ENCODE results near the gene BASP1.

The BASP1 gene

DNA sequence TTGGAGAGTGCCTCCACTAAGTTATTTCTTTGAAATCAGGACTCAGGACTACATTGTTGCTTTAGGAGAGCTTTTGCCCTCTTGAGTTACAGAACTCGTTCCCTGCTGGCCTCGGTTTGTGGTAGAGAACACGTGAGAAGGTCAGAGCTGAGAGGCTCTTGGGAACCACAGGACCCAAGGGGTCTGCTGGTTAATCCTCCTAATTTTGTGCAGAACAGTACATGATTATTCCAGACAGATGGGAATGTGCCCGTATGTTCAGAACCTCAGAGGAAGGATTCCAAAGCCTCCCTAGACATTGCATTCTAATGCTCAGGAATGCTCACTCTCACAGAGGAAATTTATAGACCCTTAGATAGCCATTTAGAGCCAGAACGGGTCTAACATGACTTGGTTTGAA, 25.2 kb upstream of the BASP1 start:
- no peak for DNase-seq

DNA sequence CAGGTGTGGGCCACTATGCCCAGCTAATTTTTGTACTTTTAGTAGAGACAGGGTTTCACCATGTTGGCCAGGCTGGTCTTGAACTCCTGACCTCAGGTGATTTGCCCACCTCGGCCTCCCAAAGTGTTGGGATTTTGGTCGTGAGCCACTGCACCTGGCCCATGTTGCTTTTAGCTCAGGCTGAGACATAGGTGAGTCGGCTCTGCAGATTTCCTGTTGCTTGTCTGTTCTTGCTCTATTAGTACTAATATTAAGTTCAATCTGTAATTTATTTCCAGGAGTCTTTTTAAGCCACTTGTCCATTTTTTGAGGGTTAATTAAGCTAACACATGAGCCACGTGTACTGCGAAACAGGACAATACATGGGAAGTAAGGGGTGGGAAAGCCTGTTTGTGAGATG, 21.4 kb upstream of the BASP1 start:
- no peak for DNase-seq

DNA sequence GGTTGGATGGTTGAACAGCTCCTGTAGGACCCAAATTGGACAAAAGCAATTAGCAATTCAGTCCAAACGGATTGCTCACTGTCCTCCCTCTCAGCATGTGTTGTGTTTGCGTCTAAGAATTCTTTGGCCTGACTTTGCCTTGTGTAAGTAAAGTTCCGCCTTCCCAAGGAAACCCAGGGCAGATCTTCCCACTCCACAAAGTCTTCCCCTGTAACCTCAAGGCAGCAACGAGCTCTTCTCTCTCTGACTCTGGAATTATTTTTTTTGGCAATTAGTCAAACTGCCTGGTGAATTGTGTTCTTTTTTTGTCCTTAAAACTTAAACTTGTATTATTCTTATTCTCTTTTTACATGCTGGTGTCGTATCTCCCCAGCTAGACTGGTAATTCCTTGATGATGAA, 20.7 kb upstream of the BASP1 start:
- no peak for DNase-seq

DNA sequence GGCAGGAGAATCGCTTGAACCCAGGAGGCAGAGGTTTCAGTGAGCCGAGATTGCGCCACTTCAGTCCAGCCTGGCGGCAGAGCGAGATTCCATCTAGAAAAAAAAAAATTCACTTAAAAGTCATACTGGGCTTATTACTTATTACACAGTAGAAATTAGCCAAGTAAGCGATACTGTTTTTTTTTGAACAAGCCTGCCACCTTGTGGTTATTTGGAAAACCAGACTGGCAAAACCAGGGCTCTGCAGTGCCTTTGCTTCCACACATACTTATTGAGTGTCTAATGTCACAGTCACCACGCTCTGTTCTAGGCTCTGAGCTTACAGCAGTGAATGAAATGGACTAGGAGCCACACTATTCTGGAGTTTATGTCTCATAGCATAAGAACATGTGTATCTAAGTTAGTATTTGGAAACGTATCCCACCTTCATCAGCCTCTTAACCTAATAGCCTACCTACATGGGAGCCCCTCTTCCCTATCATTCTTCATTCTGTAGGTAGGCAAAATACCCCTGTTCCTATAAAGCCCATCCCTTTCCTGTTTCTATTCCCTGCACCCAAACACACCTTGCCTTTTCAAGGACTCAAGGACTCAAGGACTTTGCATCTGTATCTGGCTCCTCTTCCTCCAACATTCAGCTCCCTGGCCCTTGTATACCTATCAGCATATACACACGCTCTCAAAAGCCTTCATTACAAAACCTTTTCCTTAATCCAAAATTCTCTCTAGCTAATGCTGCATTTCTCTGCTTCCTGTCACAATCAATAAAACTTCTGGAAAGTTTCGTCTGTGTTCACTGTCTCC, 13.9 kb upstream of the BASP1 start:
- no peak for DNase-seq

DNA sequence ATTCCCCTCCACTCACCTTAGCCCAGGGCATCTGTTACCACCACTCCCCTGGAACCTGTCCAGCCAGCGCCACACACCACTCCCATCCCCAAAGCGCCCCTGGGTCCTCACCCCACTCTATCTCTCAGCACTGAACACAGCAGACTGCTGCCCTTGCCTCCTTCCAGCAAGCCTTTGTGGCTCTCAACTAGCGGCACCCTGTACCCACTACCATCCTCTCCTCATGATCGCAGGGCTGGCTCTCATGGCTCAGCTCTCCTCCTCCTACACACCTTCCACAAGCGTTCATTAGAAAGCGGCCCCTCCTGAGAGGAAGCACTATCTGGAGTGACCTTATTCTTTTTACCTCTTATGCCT, 13.3 kb upstream of the BASP1 start:
- no peak for DNase-seq

DNA sequence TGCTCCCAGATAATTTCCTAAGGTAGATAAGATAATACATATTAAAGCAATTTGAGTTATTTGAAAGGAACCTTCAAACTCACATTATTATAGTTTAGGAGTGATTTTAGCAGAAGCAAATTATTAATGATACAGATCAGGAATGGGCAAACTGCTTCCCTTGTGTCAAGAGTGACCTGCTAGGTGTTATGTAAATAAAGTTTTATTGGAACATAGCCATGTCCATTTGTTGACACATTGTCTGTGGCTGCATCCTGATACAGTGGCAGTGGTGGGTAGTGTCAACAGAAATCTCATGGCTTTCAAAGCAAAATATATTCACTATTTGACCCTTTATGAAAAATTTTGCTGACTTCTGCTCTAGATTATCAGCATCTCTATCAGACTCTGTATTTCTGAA, 11.4 kb upstream of the BASP1 start:
- no peak for DNase-seq

DNA sequence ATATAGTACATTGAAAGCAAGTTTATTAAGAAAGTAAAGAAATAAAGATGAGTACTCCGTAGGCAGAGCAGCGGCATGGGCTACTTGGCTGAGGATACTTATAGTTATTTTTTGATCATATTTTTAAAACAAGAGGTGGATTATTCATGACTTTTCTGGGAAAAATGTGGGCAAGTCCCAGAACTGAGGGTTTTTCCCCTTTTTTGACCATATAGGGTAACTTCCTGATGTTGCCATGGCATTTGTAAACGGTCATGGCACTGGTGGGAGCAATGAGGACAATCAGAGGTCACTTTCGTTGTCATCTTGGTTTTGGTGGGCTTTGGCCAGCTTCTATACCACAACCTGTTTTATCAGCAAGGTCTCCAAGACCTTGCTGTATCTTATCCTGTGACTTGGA, 5.2 kb upstream of the BASP1 start:
- no peak for DNase-seq

DNA sequence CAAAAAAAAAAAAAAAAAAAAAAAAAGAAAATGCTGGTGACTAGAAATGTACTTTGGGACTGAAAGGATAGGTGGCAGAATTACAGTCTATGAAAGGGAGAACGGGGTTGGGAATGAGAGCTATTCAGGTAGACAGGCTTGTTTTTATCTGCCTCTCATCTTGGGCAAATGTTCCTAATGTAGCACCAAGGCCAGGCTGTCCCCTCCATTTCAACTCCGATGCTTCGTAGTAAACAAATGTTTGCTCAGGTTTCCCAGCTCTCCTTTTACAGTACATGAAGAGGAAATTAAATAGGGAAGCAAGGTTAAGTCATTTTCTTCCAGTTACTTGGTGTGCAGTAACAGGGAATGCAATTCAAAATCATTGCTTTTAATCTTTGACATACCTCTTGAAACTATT, 4.4 kb upstream of the BASP1 start:
- DNase-seq = no peak

DNA sequence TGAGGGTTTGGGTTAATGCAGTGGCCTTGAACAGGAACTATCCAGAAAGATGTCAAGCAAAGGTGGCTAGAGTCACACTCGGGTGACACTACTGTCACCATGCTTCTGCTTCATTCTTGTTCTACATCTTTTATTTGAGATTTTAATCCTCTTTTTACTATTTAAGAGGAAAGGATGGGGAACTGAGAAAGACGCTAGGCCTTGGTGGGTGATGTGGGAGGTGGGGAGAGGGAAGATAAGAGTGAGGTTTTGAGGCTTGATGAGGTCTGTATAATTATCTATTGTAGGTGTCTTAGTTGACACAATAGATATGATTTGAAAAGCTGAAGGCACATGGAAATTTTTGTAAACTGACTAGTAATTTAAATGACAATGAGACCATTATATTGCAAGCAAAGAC, 3.5 kb upstream of the BASP1 start:
- DNase-seq = no peak

DNA sequence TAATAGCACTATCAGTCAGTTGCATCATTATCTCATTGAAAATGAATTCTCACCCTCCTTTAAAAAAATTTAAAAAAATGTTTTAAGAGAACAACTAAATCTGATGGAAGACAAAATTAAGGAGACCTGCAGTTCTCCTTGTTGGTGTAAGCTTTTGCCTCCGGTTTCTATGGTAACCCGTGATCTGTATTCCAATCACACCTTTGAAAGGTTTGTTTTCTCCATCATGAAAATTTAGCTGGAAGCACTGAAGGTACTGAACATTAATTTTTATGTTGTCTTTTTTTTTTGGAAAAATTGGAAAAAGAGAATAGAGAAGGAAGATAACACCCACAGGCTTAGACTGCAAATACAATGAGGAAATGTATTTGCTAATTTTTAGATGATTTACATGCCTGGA, 2.5 kb upstream of the BASP1 start:
- DNase-seq = no peak

DNA sequence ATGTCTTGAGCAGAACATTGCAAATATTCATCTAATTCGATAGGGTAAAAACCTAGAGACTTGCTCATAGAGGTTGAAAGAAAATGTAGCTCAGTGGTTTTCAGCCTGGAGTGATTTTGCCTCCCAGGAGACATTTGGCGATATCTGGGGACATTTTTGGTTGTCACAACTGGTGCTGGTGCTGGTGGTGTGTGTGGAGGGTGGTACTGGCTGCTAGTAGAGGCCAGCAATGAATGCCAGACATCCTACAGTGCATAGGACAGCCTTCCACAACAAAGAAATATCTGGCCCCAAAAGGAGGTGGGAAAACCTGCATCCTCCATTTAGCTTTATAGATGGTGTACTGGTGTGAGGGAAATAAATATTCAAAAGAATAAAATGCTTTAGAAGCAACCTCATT, 2.1 kb upstream of the BASP1 start:
- DNase-seq = no peak

DNA sequence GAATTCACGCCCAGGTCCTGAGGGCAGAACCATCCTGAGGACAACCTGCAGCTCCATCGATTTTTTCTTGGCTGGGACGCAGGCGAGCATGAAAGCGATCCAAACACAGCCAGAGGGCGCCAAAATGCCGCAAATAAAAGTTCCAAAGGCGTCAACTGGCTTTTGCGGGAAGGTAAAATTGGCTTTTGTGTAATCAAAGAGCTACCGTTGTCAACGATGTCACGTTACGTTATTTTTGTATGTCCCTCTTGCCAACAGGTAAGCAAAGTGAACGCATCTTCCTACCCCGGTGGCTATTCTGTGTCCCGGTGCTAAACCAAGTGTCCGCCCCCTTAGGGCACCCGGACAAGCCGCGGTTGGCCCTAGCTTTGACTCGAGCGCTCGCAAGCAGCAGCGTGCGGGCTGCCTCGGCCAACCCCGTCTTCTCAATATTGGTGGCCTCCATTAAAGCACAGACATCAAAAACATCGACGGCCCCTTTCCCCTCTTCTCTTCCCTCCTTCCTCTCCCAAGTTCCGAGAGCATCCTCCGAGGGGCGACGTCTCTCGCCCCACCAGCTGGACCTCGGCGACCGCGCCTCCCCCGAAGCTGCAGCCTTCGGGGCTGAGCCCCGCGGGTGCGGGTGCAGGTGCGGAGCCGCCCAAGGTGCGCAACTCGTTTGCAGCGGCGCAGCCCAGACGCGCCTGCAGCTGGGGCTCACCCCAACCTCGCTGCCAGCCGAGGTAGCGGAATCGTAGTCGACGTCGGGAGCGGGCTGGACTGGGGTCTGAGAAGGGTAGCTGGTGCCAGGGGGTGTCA, 1.1 kb upstream of the BASP1 start:
- DNase-seq = peak; percentile 29

DNA sequence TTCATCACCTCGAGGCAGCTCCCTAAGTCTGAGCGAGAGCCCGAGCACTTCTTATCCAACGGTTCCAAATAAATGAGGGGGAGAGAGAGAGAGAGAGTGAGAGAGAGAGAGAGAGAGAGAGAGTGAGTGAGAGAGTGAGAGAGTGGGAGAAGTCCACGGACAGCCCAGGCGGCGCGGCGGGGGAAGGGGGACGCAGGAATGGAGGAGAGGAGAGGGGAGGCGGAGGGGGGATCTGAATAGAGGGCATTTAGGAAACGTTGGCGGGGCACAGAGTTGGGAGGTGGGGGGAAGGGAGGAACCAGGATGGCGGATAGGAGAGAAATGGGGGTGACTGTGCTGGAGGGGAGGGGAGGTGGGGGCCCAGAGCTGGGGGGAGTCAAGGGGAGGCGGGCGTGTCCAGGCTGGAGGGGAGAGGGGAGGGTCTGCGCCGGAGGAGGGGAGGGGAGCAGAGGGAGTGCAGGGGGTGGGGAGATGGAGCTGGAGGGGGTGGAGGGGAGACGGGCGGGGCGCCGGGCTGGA, 398 bp upstream of the BASP1 start:
- DNase-seq = no peak

DNA sequence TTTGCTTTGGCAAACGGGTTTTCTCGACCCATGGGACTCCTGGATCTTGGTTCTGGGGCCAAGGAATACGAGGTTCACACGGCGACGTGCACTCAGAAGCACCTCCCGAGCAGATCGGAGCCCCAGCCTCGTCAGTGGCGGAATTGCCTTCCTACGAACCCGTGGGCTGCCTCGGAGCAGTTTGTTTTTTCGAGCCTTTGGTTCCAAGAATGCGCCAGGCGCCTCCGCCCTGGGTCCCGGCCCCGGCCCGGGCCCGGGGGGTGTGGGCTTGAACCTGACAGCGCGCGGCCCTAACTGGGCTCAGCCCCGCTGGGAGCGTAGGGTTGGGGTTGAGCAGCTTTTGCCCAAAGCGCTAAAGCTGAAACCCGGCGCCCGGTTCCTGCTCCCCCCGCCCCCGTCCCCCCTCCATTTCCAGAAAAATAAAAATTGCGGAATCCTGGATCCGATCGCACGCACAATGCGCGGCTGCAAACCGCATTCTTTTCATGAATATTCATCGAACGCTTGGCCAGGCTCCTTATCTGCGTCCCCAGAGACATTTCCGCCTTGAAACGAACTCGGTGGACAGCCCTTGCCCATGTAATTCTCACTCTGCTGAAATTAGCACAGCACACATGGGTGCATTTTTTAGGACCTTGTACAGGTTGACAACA, 1.0 kb downstream of the BASP1 start:
- no peak for DNase-seq

DNA sequence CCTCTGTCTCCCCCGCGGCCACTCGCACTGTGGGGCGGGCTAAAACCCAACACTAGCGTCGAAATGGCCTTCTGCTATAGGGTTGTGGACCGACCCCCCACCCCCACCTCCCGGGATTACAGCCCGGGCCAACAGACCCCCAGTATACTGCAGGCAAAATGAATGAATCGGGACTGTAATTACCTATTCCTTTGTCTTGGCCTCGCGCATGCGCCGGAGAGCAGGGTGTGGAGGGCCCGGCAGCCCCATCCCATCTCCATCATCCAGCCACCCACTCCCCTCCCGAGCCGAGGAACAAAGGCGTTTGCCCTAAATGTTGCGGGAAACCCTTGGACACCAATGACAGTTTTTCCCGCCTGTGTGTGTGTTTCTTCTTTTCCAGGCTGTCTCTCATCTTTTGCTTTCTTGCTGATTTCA, 1.6 kb downstream of the BASP1 start:
- DNase-seq = no peak

DNA sequence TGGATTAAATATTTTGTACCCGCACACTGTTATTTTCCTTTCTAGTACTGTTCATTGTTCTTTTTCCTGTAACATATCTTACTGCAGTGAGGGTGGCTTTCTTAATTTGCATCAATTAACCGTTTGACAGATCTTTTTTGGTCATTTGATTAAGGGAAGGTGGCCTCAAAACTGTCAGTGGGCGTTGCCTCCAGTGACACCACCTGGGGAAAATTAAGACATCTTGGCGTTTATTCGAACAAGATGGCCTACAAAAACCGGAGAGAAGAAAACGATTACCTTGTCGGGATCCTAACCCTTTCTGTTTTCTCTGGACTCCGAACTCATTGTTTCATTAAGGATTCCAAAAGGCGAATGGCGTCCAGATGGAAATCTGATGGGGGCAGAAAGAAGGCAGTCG, 2.0 kb downstream of the BASP1 start:
- DNase-seq = no peak

DNA sequence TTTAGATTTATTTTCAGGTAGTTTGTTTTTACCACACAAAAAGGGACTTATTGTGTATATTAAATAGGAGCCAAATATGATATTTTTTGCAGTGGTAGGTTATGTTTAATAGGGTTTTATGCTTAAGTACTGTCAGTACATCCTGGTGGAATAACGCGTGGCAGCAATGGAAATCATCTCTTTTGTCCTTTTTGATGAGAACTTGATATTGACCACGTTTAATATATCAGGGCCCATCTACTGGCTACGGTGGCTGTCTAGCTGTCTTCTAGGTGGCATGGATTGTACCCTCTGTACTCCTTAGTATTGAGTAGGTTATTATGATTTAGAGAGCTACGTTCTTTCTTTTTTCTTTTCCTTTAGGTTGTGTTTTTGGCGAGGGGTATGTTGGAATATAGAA, 2.6 kb downstream of the BASP1 start:
- DNase-seq = no peak

DNA sequence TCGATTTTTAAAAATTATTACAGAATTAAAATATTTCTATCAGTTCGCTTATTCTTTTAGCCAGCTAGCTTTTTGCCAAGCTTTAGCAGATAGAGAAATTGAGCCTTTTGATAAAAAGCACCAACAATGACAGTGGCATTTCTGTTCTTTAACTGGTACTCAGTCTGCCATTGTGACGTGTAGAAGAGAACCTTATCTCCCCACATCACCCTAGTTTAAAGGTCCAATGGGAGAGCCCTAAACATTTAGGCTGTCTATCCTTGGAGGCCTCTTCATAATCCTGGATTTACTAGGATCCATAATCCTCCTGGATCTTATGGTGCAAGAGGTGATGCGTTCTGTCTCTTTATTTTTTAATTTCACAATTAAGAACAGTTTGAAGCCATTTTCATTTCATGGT, 3.0 kb downstream of the BASP1 start:
- DNase-seq = no peak

DNA sequence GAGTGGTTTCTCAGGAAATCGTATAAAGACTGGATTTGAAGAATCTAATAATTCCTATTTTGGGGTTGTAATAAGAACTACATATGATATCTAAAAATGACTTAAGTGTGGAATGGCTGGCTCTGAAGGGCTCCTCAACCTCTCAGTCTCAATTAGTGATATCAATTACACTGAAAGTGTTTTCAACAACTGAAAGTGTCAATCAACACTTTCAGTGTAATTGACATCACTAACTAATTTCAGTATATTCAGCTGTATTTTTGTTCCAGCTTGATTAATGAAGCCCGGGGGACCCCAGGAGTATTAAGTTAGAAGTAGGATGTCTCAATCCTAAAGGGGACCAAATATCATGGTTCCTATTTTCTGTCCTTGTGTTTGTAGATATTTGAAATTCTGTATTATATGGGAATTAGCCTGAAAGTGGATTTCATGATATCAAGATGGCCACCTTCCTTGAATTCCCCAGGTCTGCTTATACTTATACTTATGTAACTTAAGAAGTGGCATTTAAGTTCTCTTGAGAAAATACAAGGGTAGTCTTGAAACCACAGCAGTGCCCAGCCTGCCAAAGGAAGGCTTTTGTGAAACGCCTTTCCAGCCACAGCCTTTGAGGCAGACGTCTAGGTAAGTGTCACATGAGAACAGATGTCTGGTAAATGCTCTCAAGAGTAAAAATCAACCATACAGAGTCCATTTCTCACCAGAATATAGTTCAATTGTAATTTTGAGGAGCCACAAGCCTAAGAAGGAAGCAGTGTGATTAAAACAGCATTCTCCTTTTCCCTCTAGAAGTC, 4.6 kb downstream of the BASP1 start:
- DNase-seq = no peak

DNA sequence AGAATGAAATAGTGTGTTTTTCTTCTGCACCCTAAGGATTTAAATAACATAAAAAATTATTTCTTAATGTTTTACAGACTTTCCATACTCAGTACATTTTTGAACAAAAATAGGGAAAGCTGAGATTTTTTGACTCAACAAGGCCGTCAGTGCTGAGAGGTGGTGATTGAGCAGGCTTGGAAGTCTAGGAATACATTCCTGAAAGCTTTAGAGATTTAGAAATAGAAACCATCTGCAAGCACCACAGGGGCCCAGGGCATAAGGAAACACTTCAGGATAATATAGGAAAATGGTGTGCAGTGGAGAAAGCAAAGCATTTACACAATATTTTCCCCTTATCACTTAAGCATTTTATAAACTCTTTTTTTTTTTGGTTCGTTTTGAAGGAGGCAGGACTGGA, 5.2 kb downstream of the BASP1 start:
- DNase-seq = no peak

DNA sequence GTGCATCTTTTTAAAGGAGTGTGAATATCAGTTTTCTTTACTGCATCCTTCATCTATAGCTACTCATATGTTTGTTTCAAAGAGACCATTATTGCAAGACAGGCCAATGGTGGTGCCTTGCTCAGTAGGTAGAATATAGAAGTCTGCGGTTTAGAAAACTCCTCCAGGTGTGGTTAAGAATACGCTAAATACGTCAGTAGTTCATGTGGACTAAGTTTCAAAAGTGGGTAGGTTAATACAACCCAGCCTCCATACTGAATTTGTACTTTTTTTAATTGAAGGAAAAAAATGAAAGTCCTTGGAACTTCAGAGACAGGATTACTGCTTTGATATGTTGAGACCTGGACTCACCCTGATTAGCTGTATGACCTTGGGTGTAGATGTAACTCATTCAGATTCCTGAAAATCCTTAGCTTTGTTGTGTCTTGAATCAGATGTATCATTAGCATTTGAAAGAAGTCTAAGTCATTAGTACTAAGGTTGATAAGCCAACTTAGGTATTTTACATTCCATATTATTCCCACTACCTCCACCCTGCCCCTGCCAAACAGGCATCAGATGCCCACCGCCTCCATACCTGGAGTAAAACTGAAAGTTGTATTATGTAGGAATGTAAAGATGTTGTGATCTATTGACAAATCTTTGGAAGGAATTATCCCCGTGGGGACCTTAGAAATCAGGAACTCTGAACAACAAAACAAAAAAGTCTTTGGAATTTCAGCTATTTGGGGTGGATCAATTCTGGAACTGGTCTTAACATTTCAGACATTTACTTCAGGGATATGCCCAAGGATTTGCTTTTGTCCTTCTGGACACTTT, 6.1 kb downstream of the BASP1 start:
- DNase-seq = no peak

DNA sequence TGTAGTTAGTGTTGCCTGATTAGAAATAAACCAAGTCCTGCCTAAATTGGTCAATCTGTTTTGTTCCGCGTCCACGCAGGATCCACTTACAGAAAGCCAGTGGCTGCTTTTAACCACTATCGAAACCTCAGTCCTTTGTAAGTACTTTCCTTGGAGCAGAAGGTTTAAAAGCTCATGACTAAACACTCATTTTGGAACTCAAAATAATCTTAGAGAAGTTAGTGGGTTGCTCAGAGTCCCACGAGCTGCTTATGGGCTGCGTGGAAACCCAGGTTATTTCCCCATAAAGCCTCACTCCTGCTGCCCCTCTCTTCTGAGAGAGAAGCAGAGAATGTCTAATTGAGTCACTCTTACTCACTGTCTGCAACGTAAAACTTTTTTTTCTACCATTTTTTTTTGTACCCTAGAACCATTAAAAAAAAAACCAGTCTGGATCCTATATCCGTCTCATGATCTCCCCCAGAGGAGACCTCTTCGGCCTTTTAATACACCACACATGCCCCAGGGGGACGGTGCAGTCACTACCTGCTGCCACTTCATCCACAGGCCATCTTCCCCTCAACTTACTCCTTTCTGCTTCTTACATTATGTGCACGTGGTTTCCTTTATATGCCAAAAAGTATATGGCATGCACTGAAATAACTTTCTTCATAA, 7.6 kb downstream of the BASP1 start:
- no peak for DNase-seq
